Mononuclear cell (primary cell): ENCODE results near the gene NADSYN1. TPM values are rescaled to one million over a fixed set of nuclear protein-coding genes. Genes with fewer than 3 reads are reported as not detected.
"Not testable (repeated sequence)": the region's sequence is repeated elsewhere in the genome, so short reads cannot be mapped to it uniquely, and the experiment has no call there.

Experiments used
- H3K27me3 ChIP-seq: 2 replicates; pipeline ENCODE4 v1.6.0; 2011; ENCODE audit warnings: low read length, control low read depth; ENCODE audit not compliant: insufficient read depth
- H3K4me1 ChIP-seq: 2 replicates; pipeline ENCODE4 v1.5.1; 2011; ENCODE audit warnings: mild to moderate bottlenecking, low read length, control low read depth; ENCODE audit not compliant: insufficient read depth
- H3K4me3 ChIP-seq: 2 replicates; pipeline ENCODE4 v1.5.1; 2011; ENCODE audit warnings: mild to moderate bottlenecking, low read length, moderate library complexity
- H3K9me3 ChIP-seq: 2 replicates; pipeline ENCODE4 v1.5.1; 2011; ENCODE audit warnings: low read depth, mild to moderate bottlenecking, control low read depth, low read length
- total RNA-seq: library from RNA; depleted of rRNA; stranded (reverse); fragments of >200 nt; gene quantifications from one replicate; pipeline ENCODE4 v1.2.3, GENCODE V29; 2012

The NADSYN1 gene
- total RNA-seq, 1 donor = 79.4 TPM

DNA sequence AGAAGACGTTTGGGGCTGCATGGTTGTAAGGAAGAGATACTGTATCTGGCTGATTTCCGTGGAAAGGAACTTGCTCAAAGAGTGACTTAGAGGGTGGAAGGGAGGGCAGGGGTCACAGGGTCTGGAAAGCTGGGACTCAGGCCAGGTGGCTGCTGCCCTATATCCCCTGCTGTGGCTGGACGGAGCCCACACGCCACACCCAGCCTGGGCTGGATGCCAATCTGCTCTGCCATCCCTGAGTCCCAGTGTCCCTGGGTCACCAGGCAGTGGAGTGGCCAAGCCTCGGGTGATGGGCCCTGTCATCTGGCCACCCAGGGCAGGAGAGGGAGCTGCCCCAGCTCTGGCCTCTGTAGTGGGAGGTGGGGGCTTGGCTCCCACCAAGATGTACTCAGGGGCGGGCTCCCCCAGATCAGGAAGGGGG, 47.6 kb downstream of the NADSYN1 start:
- H3K4me3 ChIP-seq = no peak overlapping the region
- no peaks in the 10 kb centered on the region for H3K4me1 ChIP-seq
- no peaks in the 10 kb centered on the region for H3K9me3 ChIP-seq
- no peaks in the 10 kb centered on the region for H3K27me3 ChIP-seq

GRCh38 chr11:71501071-71501985, 48.3 kb downstream of the NADSYN1 start:
- no peaks in the 10 kb centered on the region for H3K4me1 ChIP-seq
- no peak overlapping the region for H3K4me3 ChIP-seq
- H3K27me3 ChIP-seq = no peaks in the 10 kb centered on the region
- no peaks in the 10 kb centered on the region for H3K9me3 ChIP-seq

- Histone ChIP-seq H3K27me3 (no peaks in the 10 kb centered on the region), H3K9me3 (no peaks in the 10 kb centered on the region), H3K4me3 (no peak overlapping the region), H3K4me1 (no peaks in the 10 kb centered on the region)
These were observed 49.0 kb downstream of the NADSYN1 start for GRCh38 chr11:71502026-71502425.

- no peaks in the 10 kb centered on the region for H3K9me3 ChIP-seq
- H3K27me3 ChIP-seq = no peaks in the 10 kb centered on the region
- no peak overlapping the region for H3K4me3 ChIP-seq
- no peaks in the 10 kb centered on the region for H3K4me1 ChIP-seq
These were observed 50.0 kb downstream of the NADSYN1 start for GRCh38 chr11:71502871-71503435.

GRCh38 chr11:71504531-71504930, 51.5 kb downstream of the NADSYN1 start:
- Histone ChIP-seq H3K4me1 (no peaks in the 10 kb centered on the region), H3K4me3 (no peak overlapping the region), H3K27me3 (no peaks in the 10 kb centered on the region), H3K9me3 (peaks cover 9% of the 10 kb centered on the region)

DNA sequence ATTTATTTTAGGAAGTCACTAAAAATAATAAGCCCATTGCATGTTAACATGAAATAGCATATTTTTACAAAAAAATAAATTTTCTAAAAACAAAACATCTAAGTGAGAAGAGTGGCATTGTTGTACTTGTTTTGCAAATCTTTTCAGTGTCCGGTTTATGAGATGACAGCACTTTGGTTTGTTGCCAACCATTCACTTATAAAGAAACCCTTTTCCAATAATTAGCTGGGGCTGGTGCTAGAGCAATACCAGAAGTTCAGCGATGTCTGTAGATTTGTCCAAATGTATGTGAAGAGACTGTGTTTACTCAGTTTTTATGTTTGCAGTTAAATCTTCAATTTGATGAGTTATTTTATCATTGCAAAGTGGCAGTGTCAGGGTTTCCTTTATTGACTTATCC, 52.0 kb downstream of the NADSYN1 start:
- Histone ChIP-seq H3K27me3 (no peaks in the 10 kb centered on the region), H3K4me1 (no peaks in the 10 kb centered on the region), H3K9me3 (peaks cover 9% of the 10 kb centered on the region), H3K4me3 (no peak overlapping the region)

GRCh38 chr11:71505781-71506180, 52.8 kb downstream of the NADSYN1 start:
- no peaks in the 10 kb centered on the region for H3K4me1 ChIP-seq
- H3K27me3 ChIP-seq = no peaks in the 10 kb centered on the region
- H3K9me3 ChIP-seq = peaks cover 16% of the 10 kb centered on the region
- H3K4me3 ChIP-seq = no peak overlapping the region

DNA sequence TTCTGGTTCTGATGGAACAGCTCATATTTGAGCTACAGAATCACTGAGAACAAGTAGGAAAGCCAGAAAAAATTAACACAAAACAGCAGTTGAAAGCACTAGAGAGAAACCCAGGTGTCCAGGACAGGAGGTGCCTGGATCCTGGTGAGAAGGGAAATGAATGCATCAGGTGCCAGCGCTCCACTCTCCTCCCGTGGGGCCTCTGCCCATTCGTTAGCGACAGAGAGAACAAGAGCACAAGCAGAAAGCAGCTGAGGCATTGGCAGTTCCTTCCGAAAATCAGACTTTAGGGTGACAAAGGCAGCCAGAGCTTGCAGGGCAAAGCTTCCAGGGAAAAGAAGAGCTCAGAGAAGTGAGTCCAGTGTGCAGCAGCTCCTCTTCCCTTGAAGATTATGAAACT, 54.1 kb downstream of the NADSYN1 start:
- H3K27me3 ChIP-seq = no peaks in the 10 kb centered on the region
- no peak overlapping the region for H3K4me3 ChIP-seq
- H3K4me1 ChIP-seq = no peaks in the 10 kb centered on the region
- H3K9me3 ChIP-seq = peaks cover 16% of the 10 kb centered on the region

DNA sequence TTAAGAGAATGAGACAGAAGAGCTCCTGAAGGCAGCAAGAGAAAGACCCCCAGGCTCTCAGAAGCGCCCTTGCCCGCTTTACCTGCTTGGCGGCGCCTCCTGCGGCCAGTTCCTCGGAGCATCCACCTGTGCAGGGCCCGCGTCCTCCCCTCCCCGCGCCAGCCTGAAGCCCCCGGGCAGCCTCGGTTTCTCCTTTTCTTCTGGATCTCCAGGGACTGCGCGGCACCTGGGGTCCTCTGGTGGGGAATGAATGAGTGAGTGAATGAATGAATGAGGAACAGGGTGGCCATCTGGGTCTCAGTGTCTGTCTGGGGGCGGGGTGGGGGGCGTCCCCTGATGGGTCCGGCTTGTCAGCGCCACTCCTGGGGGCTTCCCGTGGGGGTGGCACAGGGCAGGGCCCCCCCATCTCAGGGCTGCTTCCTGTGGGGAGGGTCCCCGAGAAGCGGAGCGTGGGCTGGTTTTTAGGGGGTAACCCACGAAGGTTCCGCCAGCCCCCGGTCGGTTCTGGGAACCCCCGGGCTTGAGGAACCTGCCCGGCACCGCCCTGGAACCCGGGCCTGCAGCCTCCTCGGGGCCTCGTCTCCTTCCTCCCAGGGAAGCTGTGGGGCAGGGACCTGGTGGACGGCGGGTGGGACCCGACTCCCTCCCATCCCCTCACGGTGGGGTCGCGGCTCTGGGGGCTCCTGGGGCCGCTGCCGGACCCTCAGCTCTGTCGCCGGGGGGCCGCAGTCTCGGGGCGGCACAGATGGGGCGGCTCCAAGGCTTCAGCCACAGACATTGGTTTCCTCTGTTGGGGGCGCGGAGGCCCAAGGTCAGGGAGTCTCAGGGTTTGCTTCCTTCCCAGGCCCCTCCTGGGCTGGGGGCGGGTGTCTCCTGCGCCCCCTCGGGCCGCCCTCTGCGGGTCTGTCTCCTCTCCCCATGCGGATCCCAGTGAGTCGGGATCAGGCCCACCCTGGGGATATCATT, 65.8 kb downstream of the NADSYN1 start:
- Histone ChIP-seq H3K4me3 (no peak overlapping the region), H3K27me3 (no peaks in the 10 kb centered on the region), H3K4me1 (no peaks in the 10 kb centered on the region), H3K9me3 (no peaks in the 10 kb centered on the region)

DNA sequence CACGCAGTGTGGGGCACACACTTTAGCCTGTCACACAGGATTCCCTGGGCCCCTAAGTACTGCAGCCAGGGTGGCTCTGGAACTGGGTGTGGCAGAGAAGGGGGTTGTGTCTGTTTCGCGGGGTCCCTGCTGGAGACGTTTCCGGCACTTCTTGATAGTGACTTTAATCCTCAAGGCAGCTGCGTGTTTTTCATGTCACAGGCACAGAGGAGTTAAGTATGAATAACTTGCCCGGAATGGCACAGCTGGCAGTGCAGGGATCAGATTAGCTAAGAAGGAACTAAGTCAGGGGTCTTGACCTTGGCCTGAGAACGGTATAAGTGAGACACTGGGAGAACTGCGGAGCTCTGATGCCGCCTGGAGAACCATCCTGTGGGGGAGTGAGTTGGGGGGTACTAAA, 66.5 kb downstream of the NADSYN1 start:
- H3K27me3 ChIP-seq = no peaks in the 10 kb centered on the region
- H3K4me1 ChIP-seq = no peaks in the 10 kb centered on the region
- no peak overlapping the region for H3K4me3 ChIP-seq
- no peaks in the 10 kb centered on the region for H3K9me3 ChIP-seq

- no peaks in the 10 kb centered on the region for H3K4me1 ChIP-seq
- H3K9me3 ChIP-seq = no peaks in the 10 kb centered on the region
- no peak overlapping the region for H3K4me3 ChIP-seq
- H3K27me3 ChIP-seq = no peaks in the 10 kb centered on the region
These were observed 72.4 kb downstream of the NADSYN1 start for GRCh38 chr11:71525188-71525937.

GRCh38 chr11:71525938-71526495, 73.0 kb downstream of the NADSYN1 start:
- Histone ChIP-seq H3K27me3 (no peaks in the 10 kb centered on the region), H3K4me1 (no peaks in the 10 kb centered on the region), H3K9me3 (no peaks in the 10 kb centered on the region), H3K4me3 (no peak overlapping the region)

GRCh38 chr11:71526796-71527575, 74.0 kb downstream of the NADSYN1 start, which contains the start of gene KRTAP5-7:
TSS of gene KRTAP5-7 (plus strand) at chr11:71527267. CDS start at chr11:71527301, 34 bp downstream.
- H3K4me1 ChIP-seq, H3K9me3 ChIP-seq, H3K27me3 ChIP-seq, H3K4me3 ChIP-seq: not testable (repeated sequence)
